Trophoblast cell (in vitro differentiated cells and primary cell): ENCODE measurements around the gene SART1.

Experiments used
- DNase-seq, 2 donors: peaks; one replicate each; pipeline ENCODE4 v3.0.0-alpha.2; 2016
- H2AFZ ChIP-seq: 2 replicates; pipeline ENCODE4 v1.6.1; 2013; ENCODE audit warnings: low read length, moderate library complexity, mild to moderate bottlenecking; ENCODE audit not compliant: insufficient read depth, poor library complexity
- H2AK5ac ChIP-seq: 2 replicates; pipeline ENCODE4 v1.6.1; 2013; ENCODE audit warnings: mild to moderate bottlenecking, low read length
- H2BK120ac ChIP-seq: 2 replicates; pipeline ENCODE4 v1.6.1; 2013; ENCODE audit warnings: low read length, mild to moderate bottlenecking, moderate library complexity; ENCODE audit not compliant: insufficient read depth, poor library complexity
- H2BK12ac ChIP-seq: 2 replicates; pipeline ENCODE4 v1.6.1; 2013; ENCODE audit warnings: mild to moderate bottlenecking, low read length, moderate library complexity
- H2BK5ac ChIP-seq: 2 replicates; pipeline ENCODE4 v1.6.1; 2013; ENCODE audit warnings: low read length, low read depth, moderate library complexity, mild to moderate bottlenecking; ENCODE audit not compliant: poor library complexity
- H3K14ac ChIP-seq: 2 replicates; pipeline ENCODE4 v1.6.1; 2013; ENCODE audit warnings: mild to moderate bottlenecking, low read length
- H3K18ac ChIP-seq: 2 replicates; pipeline ENCODE4 v1.6.1; 2013; ENCODE audit warnings: mild to moderate bottlenecking, low read length
- H3K23ac ChIP-seq: 2 replicates; pipeline ENCODE4 v1.6.1; 2013; ENCODE audit warnings: low read length
- H3K27ac ChIP-seq: 2 replicates; pipeline ENCODE4 v1.5.1; 2013; ENCODE audit warnings: low read depth, mild to moderate bottlenecking, inconsistent platforms, low read length, moderate library complexity
- H3K27me3 ChIP-seq: 2 replicates; pipeline ENCODE4 v1.6.1; 2013; ENCODE audit warnings: inconsistent platforms, mild to moderate bottlenecking, low read length, moderate library complexity; ENCODE audit not compliant: insufficient read depth
- H3K36me3 ChIP-seq, 2 experiments: 1 replicate in 1 of 2; 2 replicates in 1 of 2; pipeline ENCODE4 v1.6.1; 2013; ENCODE audit warnings: low read length in 2 of 2, mild to moderate bottlenecking in 2 of 2, moderate library complexity in 1 of 2; ENCODE audit not compliant: insufficient read depth in 2 of 2, control insufficient read depth in 1 of 2
- H3K4ac ChIP-seq: 2 replicates; pipeline ENCODE4 v1.6.1; 2013; ENCODE audit warnings: low read depth, mild to moderate bottlenecking, low read length, moderate library complexity
- H3K4me1 ChIP-seq, 2 experiments: 1 replicate in 1 of 2; 2 replicates in 1 of 2; pipeline ENCODE4 v1.6.1; 2013; ENCODE audit warnings: low read length in 2 of 2, mild to moderate bottlenecking in 2 of 2, moderate library complexity in 1 of 2; ENCODE audit not compliant: insufficient read depth in 2 of 2, control insufficient read depth in 1 of 2
- H3K4me2 ChIP-seq: 2 replicates; pipeline ENCODE4 v1.6.1; 2013; ENCODE audit warnings: inconsistent platforms, mild to moderate bottlenecking, low read length, moderate library complexity
- H3K4me3 ChIP-seq: 2 replicates; pipeline ENCODE4 v1.5.1; 2013; ENCODE audit warnings: mild to moderate bottlenecking, low read depth, low read length, inconsistent platforms
- H3K79me1 ChIP-seq: one replicate; pipeline ENCODE4 v1.6.1; 2013; ENCODE audit warnings: low read length
- H3K79me2 ChIP-seq: 2 replicates; pipeline ENCODE4 v1.6.1; 2013; ENCODE audit warnings: low read length, mild to moderate bottlenecking; ENCODE audit not compliant: control insufficient read depth, insufficient read depth, poor library complexity
- H3K9ac ChIP-seq: 2 replicates; pipeline ENCODE4 v1.6.1; 2013; ENCODE audit warnings: mild to moderate bottlenecking, low read length
- H3K9me3 ChIP-seq: 2 replicates; pipeline ENCODE4 v1.6.1; 2013; ENCODE audit warnings: low read depth, mild to moderate bottlenecking, control low read depth, inconsistent platforms, low read length; ENCODE audit not compliant: insufficient read depth
- H4K12ac ChIP-seq: 2 replicates; pipeline ENCODE4 v1.6.1; 2013; ENCODE audit warnings: low read depth, mild to moderate bottlenecking, low read length, moderate library complexity
- H4K8ac ChIP-seq: 2 replicates; pipeline ENCODE4 v1.6.1; 2013; ENCODE audit warnings: low read depth, mild to moderate bottlenecking, low read length, moderate library complexity
- H4K91ac ChIP-seq: one replicate; pipeline ENCODE4 v1.6.1; 2013; ENCODE audit warnings: low read depth, mild to moderate bottlenecking, low read length, moderate library complexity
- WGBS: extraction: QIAGEN DNeasy Blood & Tissue Kit; methylation state at CpG from one replicate; pipeline ENCODE4 v1.1.7; 2013; ENCODE audit warnings: missing lambda C conversion rate; ENCODE audit not compliant: insufficient read length, insufficient coverage; ENCODE audit errors: extremely low coverage; 5-methylcytosine and 5-hydroxymethylcytosine counted together

The SART1 gene

DNA sequence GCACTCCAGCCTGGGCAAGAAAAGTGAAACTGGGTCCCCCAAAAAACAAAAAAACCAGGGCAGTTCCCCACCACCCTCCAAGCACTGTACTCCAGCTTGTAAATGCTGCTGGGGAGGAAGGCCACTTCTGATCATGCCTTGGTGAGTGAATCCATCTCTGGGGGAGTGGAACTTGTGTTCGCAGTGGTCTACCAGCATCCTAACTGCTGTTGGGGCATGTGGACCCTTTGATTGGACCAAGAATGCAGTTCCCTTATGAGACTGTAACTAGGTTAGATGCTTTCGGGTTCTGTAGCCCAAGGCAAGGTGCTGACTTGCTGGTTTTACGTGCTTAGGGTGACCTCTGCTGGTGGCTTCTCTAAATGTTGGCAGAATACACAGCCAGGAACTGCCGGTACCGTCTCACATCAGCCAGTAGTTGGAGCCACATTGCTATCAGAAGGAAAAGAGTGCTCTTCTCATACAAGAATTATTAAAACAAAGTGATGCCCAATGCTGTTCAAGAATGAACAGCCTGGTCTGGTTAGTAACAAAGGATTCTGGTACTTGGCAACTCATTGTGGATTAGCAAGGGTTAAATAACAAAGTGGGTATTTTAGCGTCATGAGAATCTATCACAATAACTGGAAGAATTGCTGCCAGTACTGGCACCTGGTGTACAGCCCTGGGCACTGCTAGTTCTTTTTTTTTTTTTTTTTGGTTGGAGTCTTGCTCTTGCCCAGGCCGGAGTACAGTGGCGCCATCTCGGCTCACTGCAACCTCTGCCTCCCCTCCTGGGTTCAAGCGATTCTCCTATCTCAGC lies 27.5 kb downstream of the SART1 start:
- H3K4ac ChIP-seq, result no peak overlapping the region
- H3K36me3 ChIP-seq, result peaks cover 4 to 6% of the 10 kb centered on the region in 2 experiments
- no peak overlapping the region for H2BK5ac ChIP-seq
- no peak overlapping the region for H4K91ac ChIP-seq
- no peak overlapping the region for H4K8ac ChIP-seq
- peak; percentile 90 to 98 for DNase-seq
- no peaks in the 10 kb centered on the region for H3K27me3 ChIP-seq
- H4K12ac ChIP-seq, result no peak overlapping the region
- no peak overlapping the region for H3K18ac ChIP-seq
- H3K4me1 ChIP-seq, result no peaks in the 10 kb centered on the region
- no peaks in the 10 kb centered on the region for H3K9me3 ChIP-seq
- no peak overlapping the region for H2BK120ac ChIP-seq
- H2AFZ ChIP-seq, result no peak overlapping the region
- no peak overlapping the region for H3K14ac ChIP-seq
- H3K9ac ChIP-seq, result no peak overlapping the region
- H3K79me2 ChIP-seq, result no peaks in the 10 kb centered on the region
- H3K23ac ChIP-seq, result no peak overlapping the region
- WGBS, result no CpG with 5 or more reads among the region's 10 CpGs
- no peak overlapping the region for H3K27ac ChIP-seq
- H2BK12ac ChIP-seq, result no peak overlapping the region
- H3K79me1 ChIP-seq, result no peaks in the 10 kb centered on the region
- H3K4me3 ChIP-seq, result no peak overlapping the region
- H3K4me2 ChIP-seq, result no peak overlapping the region
- no peak overlapping the region for H2AK5ac ChIP-seq

DNA sequence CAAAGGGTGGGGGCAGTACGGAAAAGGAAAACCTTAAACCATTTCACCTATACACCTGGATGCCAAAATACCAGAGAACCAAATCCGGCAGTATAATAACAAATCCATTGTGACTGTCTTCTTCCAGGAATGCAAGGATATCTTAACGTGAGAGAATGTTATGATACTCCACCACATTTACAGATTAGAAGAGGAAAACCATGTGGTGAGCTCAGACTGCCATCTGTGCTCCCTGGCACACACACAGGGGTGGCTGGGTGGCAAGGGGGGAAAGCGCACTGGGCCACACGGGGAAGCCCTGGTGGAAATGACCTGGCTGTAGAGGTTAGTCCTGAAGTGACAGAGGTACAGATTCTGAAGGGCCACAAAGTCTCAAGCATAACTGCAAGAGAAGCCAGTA lies 30.5 kb downstream of the SART1 start:
- no peak overlapping the region for H2AFZ ChIP-seq
- H2BK12ac ChIP-seq, result no peak overlapping the region
- no peak overlapping the region for H4K12ac ChIP-seq
- H3K18ac ChIP-seq, result no peak overlapping the region
- no CpG with 5 or more reads among the region's 5 CpGs for WGBS
- no peaks in the 10 kb centered on the region for H3K4me1 ChIP-seq
- no peak overlapping the region for H3K4ac ChIP-seq
- H3K14ac ChIP-seq, result no peak overlapping the region
- H3K9me3 ChIP-seq, result no peaks in the 10 kb centered on the region
- no peak overlapping the region for H3K9ac ChIP-seq
- H4K91ac ChIP-seq, result no peak overlapping the region
- H2AK5ac ChIP-seq, result no peak overlapping the region
- no peak overlapping the region for H3K4me2 ChIP-seq
- no peak overlapping the region for H4K8ac ChIP-seq
- no peaks in the 10 kb centered on the region for H3K79me2 ChIP-seq
- no peak overlapping the region for H2BK120ac ChIP-seq
- DNase-seq, result no peak
- peaks cover 4 to 6% of the 10 kb centered on the region in 2 experiments for H3K36me3 ChIP-seq
- no peak overlapping the region for H3K23ac ChIP-seq
- H3K27me3 ChIP-seq, result no peaks in the 10 kb centered on the region
- no peak overlapping the region for H3K4me3 ChIP-seq
- no peaks in the 10 kb centered on the region for H3K79me1 ChIP-seq
- no peak overlapping the region for H2BK5ac ChIP-seq
- no peak overlapping the region for H3K27ac ChIP-seq

DNA sequence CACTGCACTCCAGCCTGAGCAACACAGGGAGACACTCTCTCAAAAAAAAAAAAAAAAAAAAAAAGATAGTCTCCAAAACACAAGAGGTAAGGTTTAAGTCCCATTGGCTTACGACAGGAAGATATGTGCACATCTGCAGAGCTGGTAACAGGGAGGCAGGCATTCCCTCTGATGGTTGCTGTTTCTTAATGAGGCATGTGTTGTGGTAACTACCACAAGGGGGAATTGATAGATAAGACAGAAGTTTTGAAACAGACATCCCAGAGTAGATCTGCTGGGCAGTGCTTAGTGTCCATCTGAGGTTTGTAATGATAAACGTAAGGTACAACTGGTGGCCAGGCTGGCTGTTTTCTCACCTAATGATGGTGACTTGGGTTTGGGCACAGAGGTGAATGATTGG lies 35.8 kb downstream of the SART1 start:
- H4K8ac ChIP-seq, result no peak overlapping the region
- no peak overlapping the region for H2BK12ac ChIP-seq
- no peak overlapping the region for H3K9ac ChIP-seq
- peaks cover 24 to 31% of the 10 kb centered on the region in 2 experiments for H3K36me3 ChIP-seq
- no peak overlapping the region for H2BK120ac ChIP-seq
- no peaks in the 10 kb centered on the region for H3K27me3 ChIP-seq
- H3K79me2 ChIP-seq, result peaks cover 5% of the 10 kb centered on the region
- H2BK5ac ChIP-seq, result no peak overlapping the region
- no peak overlapping the region for H2AFZ ChIP-seq
- no peak overlapping the region for H3K4me2 ChIP-seq
- no peak overlapping the region for H3K14ac ChIP-seq
- no peaks in the 10 kb centered on the region for H3K4me1 ChIP-seq
- no peak overlapping the region for H3K4ac ChIP-seq
- no peak overlapping the region for H4K91ac ChIP-seq
- H3K4me3 ChIP-seq, result no peak overlapping the region
- no peaks in the 10 kb centered on the region for H3K9me3 ChIP-seq
- peak in 1 of 2 donors; percentile 11 for DNase-seq
- H3K79me1 ChIP-seq, result peaks cover 5% of the 10 kb centered on the region
- WGBS, result no CpG with 5 or more reads among the region's 2 CpGs
- H3K27ac ChIP-seq, result no peak overlapping the region
- no peak overlapping the region for H2AK5ac ChIP-seq
- H4K12ac ChIP-seq, result no peak overlapping the region
- H3K23ac ChIP-seq, result no peak overlapping the region
- no peak overlapping the region for H3K18ac ChIP-seq

DNA sequence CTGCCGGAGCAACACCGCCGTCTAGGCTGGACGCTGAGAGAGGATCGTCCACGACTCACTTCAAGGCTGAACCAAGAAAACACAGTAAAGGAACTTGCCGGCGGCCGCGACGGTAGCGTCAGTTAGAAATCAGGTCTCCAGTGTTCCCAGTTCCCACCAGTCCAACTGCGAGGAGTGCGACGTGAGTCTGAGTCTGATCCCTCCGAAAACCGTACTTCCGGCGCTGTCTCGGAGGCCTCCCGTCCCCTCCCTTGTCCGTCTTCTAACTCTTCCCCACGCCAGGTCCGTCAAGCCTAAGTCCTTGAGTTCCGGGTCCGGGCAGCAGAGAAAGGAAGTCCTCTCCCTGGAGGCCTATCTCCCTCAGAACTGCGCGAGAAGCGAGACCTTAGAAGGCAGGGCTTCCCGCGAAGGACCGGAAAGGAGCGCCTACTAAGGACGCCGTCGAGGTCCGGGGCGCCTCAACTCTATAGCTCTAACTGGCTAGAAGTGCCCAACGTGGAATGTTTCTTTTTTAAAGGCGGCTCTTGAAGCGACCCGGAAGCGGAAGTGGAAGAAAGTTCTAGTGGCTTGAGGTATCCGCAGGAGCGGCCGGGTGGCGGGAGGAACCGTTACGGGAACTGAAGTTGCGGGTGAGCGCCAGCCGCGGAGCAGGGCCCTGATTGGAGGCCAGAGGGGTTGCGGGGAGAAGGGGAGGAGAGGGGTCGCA lies 40.6 kb downstream of the SART1 start, which contains the start of the genes BANF1 and EIF1AD:
Gene BANF1 (plus strand): TSS at position 562 of the 706 bp plus-strand sequence. CDS start 748 bp downstream, outside the sequence.
Gene EIF1AD (minus strand): TSS at position 216 of the 706 bp plus-strand sequence. CDS start 1,768 bp downstream, outside the sequence.
- H3K18ac ChIP-seq, result peak within 1 kb of the TSS; percentile 91
- peak within 1 kb of the TSS; percentile 86 for H3K9ac ChIP-seq
- H3K27ac ChIP-seq, result peak within 1 kb of the TSS; percentile 87
- H2AFZ ChIP-seq, result peak within 1 kb of the TSS; percentile 94
- H3K79me2 ChIP-seq, result peaks cover 9% of the 10 kb centered on the region
- peak; percentile 94 to 98 for DNase-seq
- no peaks in the 10 kb centered on the region for H3K9me3 ChIP-seq
- no peak within 1 kb of the TSS for H3K23ac ChIP-seq
- peak within 1 kb of the TSS; percentile 94 for H2BK120ac ChIP-seq
- peak within 1 kb of the TSS; percentile 85 for H3K4me3 ChIP-seq
- H3K4me2 ChIP-seq, result peak within 1 kb of the TSS; percentile 94
- peaks cover 10% of the 10 kb centered on the region for H3K79me1 ChIP-seq
- no peak within 1 kb of the TSS for H2BK12ac ChIP-seq
- H3K36me3 ChIP-seq, result peaks cover 32 to 40% of the 10 kb centered on the region in 2 experiments
- peak within 1 kb of the TSS; percentile 87 for H4K91ac ChIP-seq
- H3K4ac ChIP-seq, result peak within 1 kb of the TSS; percentile 75
- H4K12ac ChIP-seq, result peak within 1 kb of the TSS; percentile 92
- H3K14ac ChIP-seq, result peak within 1 kb of the TSS; percentile 95
- WGBS, result no CpG with 5 or more reads among the region's 55 CpGs
- H2BK5ac ChIP-seq, result peak within 1 kb of the TSS; percentile 78
- H4K8ac ChIP-seq, result peak within 1 kb of the TSS; percentile 92
- no peaks in the 10 kb centered on the region for H3K27me3 ChIP-seq
- peaks cover 7 to 13% of the 10 kb centered on the region in 2 experiments for H3K4me1 ChIP-seq
- peak within 1 kb of the TSS; percentile 60 for H2AK5ac ChIP-seq
